ENCODE data around the gene RASAL1. TPM values are rescaled to one million over a fixed set of nuclear protein-coding genes. Genes with fewer than 3 reads are reported as not detected.

The RASAL1 gene
- total RNA-seq, 1 donor from 2014 or later = 0.65 TPM

DNA sequence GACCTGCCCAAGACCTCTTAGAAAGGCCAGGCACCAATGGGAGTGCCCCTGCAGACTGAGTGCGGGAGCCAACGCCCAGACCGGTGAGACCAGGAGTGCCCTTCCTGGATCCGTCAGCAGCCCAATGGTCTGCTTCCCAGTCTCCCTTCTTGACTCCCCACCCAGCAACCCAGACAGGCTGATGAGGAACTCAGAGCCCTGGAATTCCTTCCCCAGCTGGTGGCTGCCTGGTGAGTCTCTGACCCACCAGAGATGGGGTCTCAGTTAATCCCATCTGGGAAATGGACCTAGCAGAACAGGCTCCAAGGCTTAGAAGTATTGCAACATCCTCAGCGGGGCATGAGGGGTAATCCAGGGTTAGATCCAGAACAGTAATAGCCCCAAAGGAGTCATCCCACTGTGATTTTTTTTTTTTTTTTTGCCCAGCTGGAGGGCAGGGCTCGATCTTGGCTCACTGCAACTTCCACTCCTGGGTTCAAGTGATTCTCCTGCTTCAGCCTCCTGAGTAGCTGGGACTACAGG is 1.5 kb upstream of the RASAL1 start:
- Mint-ChIP-seq H3K4me3 (no peak overlapping the region), H3K36me3 (no peaks in the 10 kb centered on the region), H3K27ac (no peak overlapping the region), H3K27me3 (ENCODE audit: low read depth) (peaks cover 42% of the 10 kb centered on the region), H3K9me3 (no peaks in the 10 kb centered on the region), H3K4me1 (peaks cover 6% of the 10 kb centered on the region)
- no peak for DNase-seq (ENCODE audit: low spot score in 2 of 2, unreplicated experiment in 2 of 2)
- TF ChIP-seq, protein P1, sequence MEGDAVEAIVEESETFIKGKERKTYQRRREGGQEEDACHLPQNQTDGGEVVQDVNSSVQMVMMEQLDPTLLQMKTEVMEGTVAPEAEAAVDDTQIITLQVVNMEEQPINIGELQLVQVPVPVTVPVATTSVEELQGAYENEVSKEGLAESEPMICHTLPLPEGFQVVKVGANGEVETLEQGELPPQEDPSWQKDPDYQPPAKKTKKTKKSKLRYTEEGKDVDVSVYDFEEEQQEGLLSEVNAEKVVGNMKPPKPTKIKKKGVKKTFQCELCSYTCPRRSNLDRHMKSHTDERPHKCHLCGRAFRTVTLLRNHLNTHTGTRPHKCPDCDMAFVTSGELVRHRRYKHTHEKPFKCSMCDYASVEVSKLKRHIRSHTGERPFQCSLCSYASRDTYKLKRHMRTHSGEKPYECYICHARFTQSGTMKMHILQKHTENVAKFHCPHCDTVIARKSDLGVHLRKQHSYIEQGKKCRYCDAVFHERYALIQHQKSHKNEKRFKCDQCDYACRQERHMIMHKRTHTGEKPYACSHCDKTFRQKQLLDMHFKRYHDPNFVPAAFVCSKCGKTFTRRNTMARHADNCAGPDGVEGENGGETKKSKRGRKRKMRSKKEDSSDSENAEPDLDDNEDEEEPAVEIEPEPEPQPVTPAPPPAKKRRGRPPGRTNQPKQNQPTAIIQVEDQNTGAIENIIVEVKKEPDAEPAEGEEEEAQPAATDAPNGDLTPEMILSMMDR (IDR thresholded peaks at IDR 0.05; ENCODE audit: unreplicated experiment) = no peak

DNA sequence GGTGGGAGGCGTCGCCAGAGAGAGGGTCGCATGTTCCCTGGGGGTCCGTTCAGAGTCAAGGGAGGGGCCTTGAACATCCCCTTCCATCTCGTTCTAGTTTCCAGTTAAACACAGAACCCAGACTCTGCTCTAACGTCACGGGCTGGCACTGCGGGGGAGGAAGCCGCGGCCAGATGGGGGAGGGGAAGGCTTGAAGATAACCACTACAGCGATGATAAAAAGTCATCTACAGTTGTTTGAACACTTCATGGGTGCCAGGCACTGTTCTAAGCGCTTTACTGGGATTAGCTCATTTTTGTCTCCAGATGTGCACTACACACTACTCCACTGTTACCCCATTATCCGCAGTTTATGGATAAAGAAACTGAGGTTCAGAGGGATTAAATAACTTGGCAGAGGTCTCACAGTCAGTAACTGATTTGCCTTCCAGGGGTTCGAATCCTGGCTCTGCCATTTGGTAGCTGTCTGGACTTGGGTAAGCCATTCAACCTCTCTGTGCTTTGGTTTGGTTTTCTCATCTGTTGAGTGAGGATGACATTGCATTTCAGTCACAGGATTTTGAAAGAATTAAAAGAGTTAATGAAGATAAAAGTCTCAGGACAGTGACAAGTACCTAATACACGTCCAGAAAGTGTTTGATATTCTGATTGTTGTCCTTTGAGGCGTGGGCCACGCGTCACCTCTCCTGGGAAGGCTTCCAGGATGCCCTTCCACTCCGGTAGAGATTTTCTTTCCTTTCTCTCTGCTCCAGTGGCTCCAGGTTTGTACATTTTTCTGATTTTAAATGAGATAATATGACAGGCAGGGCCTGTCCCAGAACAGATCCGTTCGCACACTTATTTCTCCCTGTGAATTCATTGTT is 798 bp upstream of the RASAL1 start:
- Mint-ChIP-seq H3K27me3 (ENCODE audit: low read depth) (peaks cover 48% of the 10 kb centered on the region), H3K4me3 (peak overlapping the region; percentile 43), H3K36me3 (no peaks in the 10 kb centered on the region), H3K4me1 (peaks cover 6% of the 10 kb centered on the region), H3K9me3 (no peaks in the 10 kb centered on the region), H3K27ac (no peak overlapping the region)
- TF ChIP-seq, protein P1 (IDR thresholded peaks at IDR 0.05; ENCODE audit: unreplicated experiment) = no peak
- DNase-seq (ENCODE audit: low spot score in 2 of 2, unreplicated experiment in 2 of 2) = no peak

DNA sequence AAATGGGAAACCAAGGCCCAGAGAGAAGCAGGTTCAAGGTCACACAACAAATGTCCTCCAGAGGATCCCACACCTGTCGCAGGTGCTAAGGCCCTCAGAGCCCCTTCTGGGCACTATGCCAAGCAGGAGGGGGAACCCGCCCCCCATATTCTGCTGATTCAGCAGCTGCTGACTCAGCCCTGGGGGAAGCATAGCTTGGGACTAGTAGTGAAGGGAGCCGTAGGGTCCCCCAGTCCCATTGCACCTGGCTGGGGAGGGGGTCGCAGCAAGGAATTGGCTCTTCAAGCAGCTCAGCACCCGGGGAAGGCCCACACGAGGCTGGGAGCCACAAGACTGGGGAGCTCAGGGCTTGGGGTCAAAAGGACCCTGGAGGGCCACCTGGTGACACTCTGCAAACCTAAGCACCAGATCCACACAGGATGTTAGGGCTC is 1.0 kb downstream of the RASAL1 start:
- Mint-ChIP-seq H3K4me3 (no peak overlapping the region), H3K27me3 (ENCODE audit: low read depth) (peaks cover 58% of the 10 kb centered on the region), H3K9me3 (no peaks in the 10 kb centered on the region), H3K27ac (no peak overlapping the region), H3K4me1 (peaks cover 6% of the 10 kb centered on the region), H3K36me3 (no peaks in the 10 kb centered on the region)
- DNase-seq (ENCODE audit: low spot score in 2 of 2, unreplicated experiment in 2 of 2) = no peak
- TF ChIP-seq, protein P1 (IDR thresholded peaks at IDR 0.05; ENCODE audit: unreplicated experiment) = no peak

DNA sequence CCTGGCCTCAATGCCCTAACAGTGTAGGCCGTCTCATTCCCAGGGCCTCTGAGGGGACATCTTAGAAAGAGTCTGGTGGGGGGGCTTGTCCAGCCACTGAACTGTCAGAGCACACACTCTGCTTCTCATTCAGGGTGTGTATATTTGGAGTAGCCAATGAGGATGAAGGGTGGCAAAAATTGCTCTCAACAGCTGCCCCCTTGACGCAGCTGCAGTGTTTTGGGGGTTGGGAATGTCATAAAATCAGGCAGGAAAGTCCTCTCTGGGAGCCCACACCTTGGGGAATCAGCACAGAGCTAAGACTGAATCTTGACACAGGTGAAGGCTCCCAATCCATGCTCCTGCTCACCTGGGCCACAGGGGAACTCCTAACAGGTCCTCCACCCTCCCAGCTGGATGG is 1.5 kb downstream of the RASAL1 start:
- TF ChIP-seq, protein P1 (IDR thresholded peaks at IDR 0.05; ENCODE audit: unreplicated experiment) = no peak
- peaks cover 63% of the 10 kb centered on the region for H3K27me3 Mint-ChIP-seq (ENCODE audit: low read depth)
- DNase-seq (ENCODE audit: low spot score in 2 of 2, unreplicated experiment in 2 of 2) = no peak
- no peak overlapping the region for H3K4me3 Mint-ChIP-seq
- no peaks in the 10 kb centered on the region for H3K9me3 Mint-ChIP-seq
- no peaks in the 10 kb centered on the region for H3K36me3 Mint-ChIP-seq
- H3K27ac Mint-ChIP-seq = no peak overlapping the region
- H3K4me1 Mint-ChIP-seq = peaks cover 6% of the 10 kb centered on the region

DNA sequence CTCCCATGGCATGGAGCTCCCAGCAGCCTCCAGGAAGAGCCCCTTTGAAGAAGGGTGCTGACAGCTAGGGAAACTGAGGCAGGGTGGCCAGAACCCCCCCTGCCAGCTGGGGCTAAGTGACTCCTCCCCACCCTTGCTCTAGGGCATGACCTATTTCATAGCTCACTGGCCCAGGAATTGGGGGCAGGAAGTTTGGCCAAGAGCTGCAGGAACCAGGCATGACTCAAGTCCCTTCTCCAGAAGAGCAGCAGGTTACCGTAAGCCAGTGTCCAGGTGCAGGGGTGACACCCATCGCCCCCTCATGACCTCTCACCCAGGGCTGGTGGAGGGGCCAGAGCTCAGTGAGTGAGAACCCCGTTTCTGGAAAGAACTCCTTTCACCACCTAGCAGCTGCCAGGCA is 1.9 kb downstream of the RASAL1 start:
- no peak overlapping the region for H3K27ac Mint-ChIP-seq

More for the DNA sequence above, 1.9 kb downstream of the RASAL1 start:
- Mint-ChIP-seq H3K4me3 (no peak overlapping the region), H3K27me3 (ENCODE audit: low read depth) (peaks cover 66% of the 10 kb centered on the region), H3K9me3 (no peaks in the 10 kb centered on the region), H3K36me3 (no peaks in the 10 kb centered on the region), H3K4me1 (peaks cover 6% of the 10 kb centered on the region)
- TF ChIP-seq, protein P1 (IDR thresholded peaks at IDR 0.05; ENCODE audit: unreplicated experiment) = no peak
- no peak for DNase-seq (ENCODE audit: low spot score in 2 of 2, unreplicated experiment in 2 of 2)

Measured in mesothelial cell of epicardium (in vitro differentiated cells).